Activated T-cell treated with anti-CD3 and anti-CD28 coated beads for 4 hours (primary cell): ENCODE data around the gene USF1.
"Not testable (repeated sequence)": the region's sequence is repeated elsewhere in the genome, so short reads cannot be mapped to it uniquely, and the experiment has no call there.

Experiments used
- DNase-seq: peaks from one replicate; pipeline ENCODE4 v3.0.0-alpha.2; 2020

Gene USF1

GRCh38 chr1:161046605-161047228, 940 bp upstream of the USF1 start:
- DNase-seq, result no peak

DNA sequence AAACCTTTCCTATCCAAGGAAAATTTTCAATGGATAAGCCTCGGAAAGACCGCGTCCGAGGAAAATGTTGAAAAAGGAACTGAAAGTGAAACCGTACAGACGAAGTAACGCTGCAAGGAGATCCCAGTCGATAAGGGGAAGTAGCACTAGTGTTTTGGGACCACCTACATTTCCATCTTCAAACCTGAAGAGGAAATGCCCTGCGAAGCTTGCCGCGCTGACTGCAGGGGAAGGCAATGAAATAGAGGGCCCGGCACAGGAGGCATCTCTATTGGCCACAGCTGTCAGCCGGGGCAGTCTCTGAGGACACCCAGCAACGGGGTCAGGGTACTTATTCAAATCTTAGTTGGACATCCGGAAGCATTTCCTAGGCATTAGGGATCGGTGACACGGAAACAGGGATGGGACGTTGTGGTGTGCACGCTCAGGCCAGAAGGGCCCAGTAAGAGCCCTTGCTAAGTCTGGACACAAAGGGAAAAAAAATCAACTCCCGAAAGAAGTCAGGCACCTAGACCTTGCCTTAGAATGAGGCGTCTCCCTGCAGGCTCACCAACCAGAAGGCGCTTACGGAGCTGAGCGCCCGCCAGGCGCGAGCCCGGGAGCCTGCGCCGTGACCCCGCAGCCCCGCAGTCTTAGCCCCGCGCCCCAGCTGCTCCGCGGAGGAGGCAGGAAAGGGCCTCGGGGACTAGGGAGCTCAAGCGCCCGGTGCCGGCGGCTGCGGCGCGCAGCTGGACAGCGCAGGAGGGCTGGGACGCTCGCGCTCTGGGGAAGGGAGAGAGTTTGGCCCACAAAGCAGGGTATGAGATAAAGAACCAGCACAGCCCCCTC, 655 bp downstream of the USF1 start:
- DNase-seq, result no peak

DNA sequence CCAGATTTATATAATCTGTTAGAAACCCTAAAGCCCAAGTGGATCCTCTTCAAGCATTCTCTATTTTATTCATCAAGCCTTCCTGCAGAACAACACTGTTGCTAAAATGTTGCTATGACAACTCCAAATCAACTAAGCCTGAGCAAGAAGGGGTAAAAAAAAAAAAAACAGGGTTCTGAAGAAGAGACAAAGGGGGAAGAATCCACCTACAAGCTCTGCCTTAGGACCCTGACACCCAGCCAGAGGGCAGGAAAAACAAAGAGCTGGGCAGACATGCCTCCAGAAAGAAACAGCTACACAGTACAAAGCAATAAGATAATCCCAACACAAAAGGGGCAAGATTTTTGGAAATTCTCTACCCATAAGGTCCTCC, 1.3 kb downstream of the USF1 start:
- DNase-seq, result no peak

- no peak for DNase-seq
Measured at GRCh38 chr1:161039546-161039945, 6.2 kb downstream of the USF1 start.

GRCh38 chr1:161039154-161039545, 6.6 kb downstream of the USF1 start:
- DNase-seq, result no peak

- peak; percentile 81 for DNase-seq
Measured at GRCh38 chr1:161038523-161039153, 7.1 kb downstream of the USF1 start, which contains the start of gene TSTD1. TSTD1 (minus strand) TSS chr1:161038964; CDS start chr1:161038889, 75 bp downstream.

GRCh38 chr1:161037661-161038522, 7.9 kb downstream of the USF1 start:
- DNase-seq, result no peak

DNA sequence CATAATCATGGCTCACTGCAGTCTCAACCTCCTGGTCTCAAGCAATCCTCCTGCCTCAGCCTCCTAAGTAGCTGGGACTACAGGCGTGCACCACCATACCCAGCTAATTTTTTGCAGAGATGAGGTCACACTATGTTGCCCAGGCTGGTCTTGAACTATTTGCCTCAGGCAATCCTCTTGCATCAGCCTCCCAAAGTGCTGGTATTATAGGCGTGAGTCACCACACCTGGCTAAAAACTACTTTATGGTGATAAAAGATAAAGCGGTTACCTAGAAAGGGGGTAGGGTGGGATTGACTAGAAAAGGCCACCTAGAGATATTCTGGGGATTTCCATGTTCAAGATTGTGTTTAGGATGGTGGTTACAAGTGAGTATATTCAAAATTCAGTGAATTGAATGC, 12.0 kb downstream of the USF1 start:
- DNase-seq, result no peak

- no peak for DNase-seq
Measured at GRCh38 chr1:161032409-161032808, 13.4 kb downstream of the USF1 start.

- no peak for DNase-seq
Measured at GRCh38 chr1:161031874-161032273, 13.9 kb downstream of the USF1 start.

- DNase-seq, result not testable (repeated sequence)
Measured at GRCh38 chr1:161029466-161029865, 16.3 kb downstream of the USF1 start.

DNA sequence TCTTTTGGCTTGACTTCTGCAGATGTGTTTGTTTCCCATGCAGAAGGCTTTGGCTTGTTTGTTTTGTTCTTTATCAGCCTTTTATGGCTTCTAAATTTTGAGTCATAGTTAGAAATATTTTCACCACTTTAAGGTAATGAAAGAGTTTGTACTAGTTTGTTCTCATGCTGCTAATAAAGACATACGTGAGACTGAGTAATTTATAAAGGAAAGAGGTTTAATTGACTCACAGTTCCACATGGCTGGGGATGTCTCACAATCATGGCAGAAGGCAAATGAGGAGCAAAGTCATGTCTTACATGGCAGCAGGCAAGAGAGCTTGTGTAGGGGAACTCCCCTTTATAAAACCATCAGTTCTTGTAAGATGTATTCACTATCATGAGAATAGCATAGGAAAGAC, 18.8 kb downstream of the USF1 start:
- not testable (repeated sequence) for DNase-seq

DNA sequence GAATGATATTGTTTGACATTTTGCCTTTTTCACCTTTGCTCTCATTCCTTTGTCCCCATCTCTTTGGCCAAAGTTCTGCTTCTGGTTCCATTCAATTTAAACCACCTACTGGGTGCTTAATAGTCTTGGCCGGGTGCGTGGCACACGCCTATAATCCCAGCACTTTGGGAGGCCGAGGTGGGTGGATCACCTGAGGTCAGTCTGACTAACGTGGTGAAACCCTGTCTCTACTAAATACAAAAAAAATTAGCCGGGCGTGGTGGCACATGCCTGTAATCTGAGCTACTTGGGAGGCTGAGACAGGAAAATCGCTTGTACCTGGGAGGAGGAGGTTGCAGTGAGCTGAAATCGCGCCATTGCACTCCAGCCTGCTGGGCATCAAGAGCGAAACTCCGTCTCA, 23.3 kb downstream of the USF1 start:
- not testable (repeated sequence) for DNase-seq

DNA sequence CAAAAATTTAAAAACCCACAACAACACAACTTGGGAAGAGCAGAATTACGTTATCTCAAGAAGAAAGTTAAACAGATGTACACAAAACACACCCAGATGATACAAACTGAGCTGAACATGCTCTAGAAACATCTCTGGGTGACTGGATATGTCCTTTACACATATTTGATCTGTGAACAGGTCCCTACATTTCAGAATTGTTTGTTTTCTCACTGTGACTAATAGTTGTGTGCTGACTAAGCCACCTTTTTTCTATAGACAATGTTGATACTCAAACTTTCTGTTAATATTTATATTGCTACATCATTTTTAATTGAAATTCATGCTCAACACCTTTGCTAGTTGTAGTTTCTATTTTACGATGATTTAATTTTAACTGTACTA, 23.8 kb downstream of the USF1 start:
- DNase-seq, result no peak

DNA sequence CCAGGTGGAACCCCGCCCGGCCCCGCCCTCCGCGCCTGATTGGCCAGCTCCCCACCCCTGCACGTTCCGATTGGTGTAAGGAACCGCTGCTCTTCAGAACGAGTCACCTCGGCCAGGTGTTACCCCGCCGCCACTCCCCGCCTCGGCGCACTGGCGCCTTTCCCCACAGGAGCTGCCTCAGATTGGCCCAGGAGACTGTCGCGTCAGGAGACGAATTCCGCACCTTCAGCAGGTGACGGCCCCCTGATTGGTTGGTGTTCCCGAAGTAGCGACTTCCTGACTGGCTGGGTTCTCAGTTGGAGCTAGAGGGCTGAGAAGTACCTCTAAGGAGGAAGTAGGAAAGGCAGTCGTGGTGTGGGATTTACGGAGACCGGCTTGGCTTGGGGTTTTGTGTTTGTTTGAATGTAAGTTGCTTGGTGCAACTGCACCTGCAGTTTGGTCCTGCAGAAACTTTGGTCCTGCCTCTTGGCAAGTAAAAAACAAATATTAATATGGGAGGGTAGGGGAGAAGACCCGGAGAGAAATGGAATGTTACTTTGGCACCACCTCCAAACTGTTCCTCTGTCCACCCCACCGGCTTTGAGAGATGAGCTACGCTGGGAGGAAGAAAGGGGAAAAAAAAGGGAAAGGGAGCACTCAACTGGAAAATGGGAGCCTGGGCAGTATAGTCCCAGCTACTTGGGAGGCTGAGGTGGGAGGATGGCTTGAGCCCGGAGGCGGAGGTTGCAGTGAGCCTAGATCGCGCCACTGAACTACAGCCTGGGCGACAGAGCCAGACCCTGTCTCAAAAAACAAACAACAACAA, 24.4 kb downstream of the USF1 start:
- DNase-seq, result peak; percentile 84

- DNase-seq, result no peak
Measured at GRCh38 chr1:161020509-161021164, 25.1 kb downstream of the USF1 start, which contains the start of gene F11R. F11R (minus strand) TSS chr1:161021152; CDS start chr1:161021073, 79 bp downstream.

DNA sequence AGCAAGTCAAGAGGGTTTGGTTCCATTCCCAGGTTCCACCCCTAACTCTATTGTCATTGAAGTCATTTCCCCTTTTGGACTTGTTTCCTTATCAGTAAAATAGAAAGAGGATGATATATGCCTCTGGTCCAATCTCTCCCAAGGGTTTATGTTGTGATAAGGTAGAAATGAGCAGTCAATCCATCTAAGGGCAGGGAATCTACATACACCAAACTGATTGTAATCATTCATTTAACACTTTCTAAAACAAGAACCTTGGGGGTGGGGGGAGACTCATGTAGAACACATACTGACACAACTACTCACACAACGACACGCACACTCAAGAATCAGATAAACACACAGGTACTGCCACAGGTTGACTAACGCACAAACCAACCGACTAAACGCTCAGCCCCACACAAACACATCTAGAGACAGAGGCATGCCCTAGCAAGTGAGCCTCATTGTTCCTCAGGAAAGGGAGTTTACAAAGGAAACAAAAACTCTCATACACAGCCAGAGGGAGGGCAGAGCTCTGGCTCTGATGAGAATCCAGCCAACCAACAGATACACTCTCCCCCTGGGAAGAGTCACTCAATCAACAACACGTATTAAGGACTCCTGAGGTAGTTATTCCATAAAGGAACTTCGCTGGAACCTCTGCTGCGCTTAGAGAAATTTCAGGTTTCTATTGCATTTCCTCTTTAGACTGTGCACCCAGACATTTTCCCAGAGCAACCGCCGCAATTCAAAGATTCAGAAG, 25.9 kb downstream of the USF1 start:
- no peak for DNase-seq

DNA sequence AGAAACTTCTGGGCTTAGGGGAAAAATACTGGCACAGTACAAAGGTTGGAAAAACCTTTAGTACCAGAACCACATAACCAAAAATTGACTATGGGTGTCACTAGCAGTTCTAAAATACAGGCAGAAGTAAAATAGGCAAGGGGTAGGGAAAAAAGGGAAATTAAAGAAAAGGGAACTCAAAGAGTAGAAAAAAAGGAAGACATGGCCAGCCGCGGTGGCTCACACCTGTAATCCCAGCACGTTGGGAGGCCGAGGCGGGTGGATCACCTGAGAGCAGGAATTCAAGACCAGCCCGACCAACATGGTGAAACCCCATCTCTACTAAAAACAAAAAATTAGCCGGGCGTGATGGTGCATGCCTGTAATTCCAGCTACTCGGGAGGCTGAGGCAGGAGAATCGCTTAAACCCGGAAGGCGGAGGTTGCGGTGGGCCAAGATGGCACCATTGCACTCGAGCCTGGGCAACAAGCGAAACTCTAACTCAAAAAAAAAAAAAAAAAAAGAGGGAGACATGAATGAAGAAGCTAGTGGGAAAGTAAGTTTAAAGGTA, 26.6 kb downstream of the USF1 start:
- DNase-seq, result not testable (repeated sequence)

DNA sequence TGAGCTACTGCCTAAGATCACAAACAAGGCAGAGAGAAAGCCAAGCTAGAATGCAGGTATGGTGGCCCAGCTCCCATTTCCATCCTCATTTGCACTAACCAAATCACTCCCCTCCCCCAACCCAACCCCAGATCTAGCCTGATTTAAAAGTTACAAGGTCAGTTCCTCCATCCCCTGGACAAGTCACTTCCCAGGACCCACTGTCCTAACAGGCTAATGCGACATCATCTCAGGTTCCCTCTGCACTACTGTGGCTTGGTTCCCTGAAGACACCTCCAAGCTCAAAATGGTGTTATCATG, 27.2 kb downstream of the USF1 start:
- no peak for DNase-seq

GRCh38 chr1:161017756-161018630, 27.8 kb downstream of the USF1 start:
- DNase-seq, result no peak
